Measurements from ENCODE around the gene PRCP. TPM values are rescaled to one million over a fixed set of nuclear protein-coding genes. Genes with fewer than 3 reads are reported as not detected.

The PRCP gene
- total RNA-seq, 1 donor from 2014 or later = 55.5 TPM

DNA sequence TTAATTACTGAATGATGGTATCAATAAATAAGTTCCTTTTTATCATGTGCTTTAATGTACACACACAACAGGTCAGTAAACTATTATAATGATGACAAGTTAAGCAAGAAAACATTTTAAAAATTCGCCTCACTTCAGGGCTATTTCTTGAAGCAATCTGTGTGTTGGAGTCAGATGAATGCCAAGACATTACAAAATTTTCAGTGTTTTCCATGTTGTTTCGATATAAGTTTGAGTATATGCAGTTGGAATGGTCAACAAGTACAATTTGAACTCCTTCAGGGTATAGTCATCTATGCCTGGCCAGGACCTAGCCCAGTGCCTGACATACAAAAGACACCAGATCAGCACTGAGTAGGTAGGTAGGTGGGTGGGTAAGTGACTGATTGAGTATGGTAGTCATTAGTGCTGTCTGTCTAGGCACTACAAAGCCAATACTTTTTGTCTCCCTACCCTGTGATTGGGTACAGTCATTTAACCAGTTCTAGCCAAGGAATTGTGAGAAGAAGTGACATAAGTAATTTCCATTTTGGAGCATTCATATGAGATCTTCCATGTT, 7.5 kb downstream of the PRCP start:
- Mint-ChIP-seq H3K9me3 (ENCODE audit: unreplicated experiment) (no peaks in the 10 kb centered on the region), H3K27me3 (ENCODE audit: unreplicated experiment) (no peaks in the 10 kb centered on the region), H3K4me1 (ENCODE audit: unreplicated experiment) (no peaks in the 10 kb centered on the region)

DNA sequence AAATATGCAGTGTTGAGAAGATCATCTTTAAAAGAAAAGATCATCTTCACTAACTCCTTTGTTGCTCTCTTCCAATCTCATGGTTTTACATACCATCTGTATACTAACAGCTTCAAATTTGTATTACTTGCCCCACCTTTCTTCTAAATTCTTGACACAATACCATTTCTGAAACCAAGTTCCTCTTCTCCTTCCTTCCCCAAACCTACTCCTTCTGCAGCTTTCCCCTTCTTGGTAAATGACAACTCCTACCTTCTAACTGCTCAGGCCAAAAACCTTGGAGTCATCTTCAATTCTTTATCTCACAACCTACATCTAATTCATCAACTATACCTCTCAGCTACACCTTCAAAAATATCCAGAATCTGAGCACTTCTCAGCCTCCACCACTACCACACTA, 9.3 kb downstream of the PRCP start:
- H3K9me3 Mint-ChIP-seq (ENCODE audit: unreplicated experiment) = no peaks in the 10 kb centered on the region
- TF ChIP-seq, protein P1, sequence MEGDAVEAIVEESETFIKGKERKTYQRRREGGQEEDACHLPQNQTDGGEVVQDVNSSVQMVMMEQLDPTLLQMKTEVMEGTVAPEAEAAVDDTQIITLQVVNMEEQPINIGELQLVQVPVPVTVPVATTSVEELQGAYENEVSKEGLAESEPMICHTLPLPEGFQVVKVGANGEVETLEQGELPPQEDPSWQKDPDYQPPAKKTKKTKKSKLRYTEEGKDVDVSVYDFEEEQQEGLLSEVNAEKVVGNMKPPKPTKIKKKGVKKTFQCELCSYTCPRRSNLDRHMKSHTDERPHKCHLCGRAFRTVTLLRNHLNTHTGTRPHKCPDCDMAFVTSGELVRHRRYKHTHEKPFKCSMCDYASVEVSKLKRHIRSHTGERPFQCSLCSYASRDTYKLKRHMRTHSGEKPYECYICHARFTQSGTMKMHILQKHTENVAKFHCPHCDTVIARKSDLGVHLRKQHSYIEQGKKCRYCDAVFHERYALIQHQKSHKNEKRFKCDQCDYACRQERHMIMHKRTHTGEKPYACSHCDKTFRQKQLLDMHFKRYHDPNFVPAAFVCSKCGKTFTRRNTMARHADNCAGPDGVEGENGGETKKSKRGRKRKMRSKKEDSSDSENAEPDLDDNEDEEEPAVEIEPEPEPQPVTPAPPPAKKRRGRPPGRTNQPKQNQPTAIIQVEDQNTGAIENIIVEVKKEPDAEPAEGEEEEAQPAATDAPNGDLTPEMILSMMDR (IDR thresholded peaks at IDR 0.05) = no peak
- no peaks in the 10 kb centered on the region for H3K27me3 Mint-ChIP-seq (ENCODE audit: unreplicated experiment)
- no peak overlapping the region for H3K4me3 Mint-ChIP-seq (ENCODE audit: unreplicated experiment)
- H3K4me1 Mint-ChIP-seq (ENCODE audit: unreplicated experiment) = no peaks in the 10 kb centered on the region
- no peak overlapping the region for H3K27ac Mint-ChIP-seq (ENCODE audit: unreplicated experiment)
- H3K36me3 Mint-ChIP-seq (ENCODE audit: unreplicated experiment) = peaks cover 3% of the 10 kb centered on the region
- no peak for DNase-seq (ENCODE audit: extremely low spot score, unreplicated experiment)

More for the DNA sequence above, 7.5 kb downstream of the PRCP start:
- Mint-ChIP-seq H3K36me3 (ENCODE audit: unreplicated experiment) (no peaks in the 10 kb centered on the region), H3K27ac (ENCODE audit: unreplicated experiment) (no peak overlapping the region), H3K4me3 (ENCODE audit: unreplicated experiment) (no peak overlapping the region)
- no peak for DNase-seq (ENCODE audit: extremely low spot score, unreplicated experiment)
- TF ChIP-seq, protein P1 (IDR thresholded peaks at IDR 0.05) = no peak

DNA sequence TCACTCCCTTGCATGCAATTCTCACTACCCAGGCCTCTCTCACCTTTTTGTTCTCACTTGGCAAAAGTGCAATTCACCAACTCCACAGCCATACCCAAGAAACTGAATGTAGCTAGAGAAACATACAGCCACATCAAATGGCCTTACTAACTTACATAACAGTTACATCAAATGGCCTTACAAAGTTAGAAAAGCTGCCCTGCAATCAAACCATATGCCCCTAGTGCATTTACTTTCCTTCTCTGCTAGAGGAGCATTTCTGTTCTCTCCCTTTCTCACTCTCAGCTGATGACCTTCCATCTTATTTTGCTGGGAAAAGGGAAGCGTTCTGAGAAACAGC, 10.3 kb downstream of the PRCP start:
- H3K9me3 Mint-ChIP-seq (ENCODE audit: unreplicated experiment) = no peaks in the 10 kb centered on the region
- no peak for DNase-seq (ENCODE audit: extremely low spot score, unreplicated experiment)
- H3K36me3 Mint-ChIP-seq (ENCODE audit: unreplicated experiment) = peaks cover 3% of the 10 kb centered on the region
- no peaks in the 10 kb centered on the region for H3K4me1 Mint-ChIP-seq (ENCODE audit: unreplicated experiment)
- H3K27me3 Mint-ChIP-seq (ENCODE audit: unreplicated experiment) = no peaks in the 10 kb centered on the region
- H3K27ac Mint-ChIP-seq (ENCODE audit: unreplicated experiment) = no peak overlapping the region
- H3K4me3 Mint-ChIP-seq (ENCODE audit: unreplicated experiment) = no peak overlapping the region
- TF ChIP-seq, protein P1 (IDR thresholded peaks at IDR 0.05) = no peak

DNA sequence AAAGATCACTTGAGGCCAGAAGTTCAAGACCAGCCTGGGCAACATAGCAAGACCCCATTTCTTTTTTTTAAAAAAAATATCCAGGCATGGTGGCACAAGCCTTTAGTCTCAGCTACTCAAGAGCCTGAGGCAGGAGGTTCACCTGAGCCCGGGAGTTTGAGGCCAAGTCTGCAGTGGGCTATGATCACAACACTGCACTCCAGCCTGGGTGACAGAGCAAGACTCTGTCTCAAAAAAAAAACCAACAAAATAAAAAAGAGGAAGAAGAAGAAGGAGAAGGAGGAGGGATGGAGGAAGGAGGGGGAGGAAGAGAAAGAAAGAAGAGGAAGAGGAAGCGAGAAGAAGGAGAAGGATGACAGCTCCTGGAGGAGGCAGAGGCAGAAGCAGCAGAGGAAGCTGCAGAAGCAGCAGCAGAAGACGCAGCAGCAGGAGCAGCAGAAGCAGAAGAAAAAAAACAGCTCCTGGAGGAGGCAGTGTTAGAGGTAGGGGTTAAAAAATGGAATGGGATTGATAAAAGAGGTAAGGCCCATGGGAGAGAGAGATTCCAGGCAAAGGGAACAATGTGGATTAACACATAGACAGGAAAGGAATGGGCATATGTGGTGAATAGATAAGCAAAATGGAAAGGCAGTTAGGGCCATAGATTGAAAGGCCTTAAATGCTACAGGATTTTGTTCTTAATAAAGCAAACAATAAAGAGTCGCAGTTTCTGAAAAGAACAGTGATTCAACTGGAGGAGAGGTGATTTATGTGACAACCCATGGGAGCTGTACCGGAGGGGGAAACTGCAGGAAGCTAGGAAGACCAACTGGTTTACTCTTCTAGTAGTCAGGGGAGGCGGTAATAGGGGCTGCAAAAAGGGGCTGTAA, 10.9 kb downstream of the PRCP start:
- H3K27me3 Mint-ChIP-seq (ENCODE audit: unreplicated experiment) = no peaks in the 10 kb centered on the region
- no peak overlapping the region for H3K4me3 Mint-ChIP-seq (ENCODE audit: unreplicated experiment)
- H3K27ac Mint-ChIP-seq (ENCODE audit: unreplicated experiment) = no peak overlapping the region
- no peaks in the 10 kb centered on the region for H3K9me3 Mint-ChIP-seq (ENCODE audit: unreplicated experiment)
- no peaks in the 10 kb centered on the region for H3K4me1 Mint-ChIP-seq (ENCODE audit: unreplicated experiment)
- TF ChIP-seq, protein P1 (IDR thresholded peaks at IDR 0.05) = no peak
- peaks cover 3% of the 10 kb centered on the region for H3K36me3 Mint-ChIP-seq (ENCODE audit: unreplicated experiment)
- no peak for DNase-seq (ENCODE audit: extremely low spot score, unreplicated experiment)

DNA sequence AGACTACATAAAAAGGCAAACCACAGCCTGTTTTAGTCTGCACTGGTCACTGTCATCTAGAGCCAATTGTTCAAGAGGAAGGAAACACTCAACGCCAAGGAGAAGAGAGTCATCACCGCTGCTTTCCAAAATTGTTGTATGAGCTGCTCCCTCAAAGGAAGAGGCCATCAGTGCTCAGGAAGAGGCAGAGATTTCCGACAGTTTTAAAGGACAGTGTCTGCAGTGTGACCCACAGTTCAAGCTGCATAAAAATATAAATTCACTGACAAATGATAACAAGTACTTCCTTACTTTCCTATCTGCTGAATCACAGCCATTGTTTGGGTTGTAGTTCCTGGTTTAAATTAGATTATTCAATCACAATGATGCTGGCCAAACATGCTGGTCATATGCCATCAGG, 16.4 kb downstream of the PRCP start:
- no peak overlapping the region for H3K27ac Mint-ChIP-seq (ENCODE audit: unreplicated experiment)
- no peaks in the 10 kb centered on the region for H3K4me1 Mint-ChIP-seq (ENCODE audit: unreplicated experiment)
- no peaks in the 10 kb centered on the region for H3K9me3 Mint-ChIP-seq (ENCODE audit: unreplicated experiment)
- H3K27me3 Mint-ChIP-seq (ENCODE audit: unreplicated experiment) = no peaks in the 10 kb centered on the region
- peaks cover 6% of the 10 kb centered on the region for H3K36me3 Mint-ChIP-seq (ENCODE audit: unreplicated experiment)
- H3K4me3 Mint-ChIP-seq (ENCODE audit: unreplicated experiment) = no peak overlapping the region
- DNase-seq (ENCODE audit: extremely low spot score, unreplicated experiment) = no peak
- TF ChIP-seq, protein P1 (IDR thresholded peaks at IDR 0.05) = no peak

All from osteocyte (in vitro differentiated cells).